Stimulated activated naive CD8-positive, alpha-beta T cell treated with anti-CD3 and anti-CD28 coated beads, Interleukin-15, amount 100 ng/mL, for 72 hours (primary cell): ENCODE data around the gene PCSK7.
A peak's percentile ranks its signal among the peaks of the same experiment; 100 is the strongest.
"Not testable (repeated sequence)": the region's sequence is repeated elsewhere in the genome, so short reads cannot be mapped to it uniquely, and the experiment has no call there.

Experiments
- ATAC-seq: fragments of 150-1000 bp; cut with Tn5 transposase; 2 replicates; pipeline ENCODE4 v1.10.0; 2021; ENCODE audit warnings: mild to moderate bottlenecking, moderate library complexity
- DNase-seq, 2 donors: peaks; one replicate each; pipeline ENCODE4 v3.0.0; 2021 to 2022
- H3K27ac Mint-ChIP-seq, 2 donors: one replicate each; pipeline ENCODE4 v1.8.0; 2022; ENCODE audit warnings: mild to moderate bottlenecking in 2 of 2, mixed read lengths in 2 of 2, moderate library complexity in 2 of 2
- H3K27me3 Mint-ChIP-seq: one replicate; pipeline ENCODE4 v1.8.0; 2022; ENCODE audit warnings: mixed read lengths
- H3K4me1 Mint-ChIP-seq: one replicate; pipeline ENCODE4 v1.8.0; 2022; ENCODE audit warnings: mild to moderate bottlenecking, mixed read lengths
- H3K4me3 Mint-ChIP-seq, 2 donors: one replicate each; pipeline ENCODE4 v1.8.0; 2022; ENCODE audit warnings: mild to moderate bottlenecking in 2 of 2, mixed read lengths in 2 of 2, moderate library complexity in 1 of 2
- H3K9me3 Mint-ChIP-seq, 2 donors: one replicate each; pipeline ENCODE4 v1.8.0; 2022; ENCODE audit warnings: mixed read lengths in 2 of 2

Gene PCSK7

GRCh38 chr11:117222991-117223740 lies 8.7 kb downstream of the PCSK7 start:
- Mint-ChIP-seq H3K4me1 (peaks cover 17% of the 10 kb centered on the region), H3K4me3 (no peak overlapping the region), H3K27me3 (no peaks in the 10 kb centered on the region), H3K9me3 (no peaks in the 10 kb centered on the region), H3K27ac (no peak overlapping the region)
- ATAC-seq (no peak), DNase-seq (no peak)

- Mint-ChIP-seq H3K4me3 (no peak overlapping the region), H3K27ac (peak overlapping the region in 1 of 2 donors; percentile 72), H3K4me1 (peaks cover 7% of the 10 kb centered on the region), H3K9me3 (no peaks in the 10 kb centered on the region), H3K27me3 (no peaks in the 10 kb centered on the region)
- ATAC-seq (no peak), DNase-seq (no peak)
Observed at GRCh38 chr11:117221775-117222517, 9.9 kb downstream of the PCSK7 start.

GRCh38 chr11:117220999-117221774 lies 10.7 kb downstream of the PCSK7 start:
- no peaks in the 10 kb centered on the region for H3K27me3 Mint-ChIP-seq
- H3K9me3 Mint-ChIP-seq, result no peaks in the 10 kb centered on the region
- H3K27ac Mint-ChIP-seq, result peak overlapping the region in 1 of 2 donors; percentile 72
- no peak overlapping the region for H3K4me3 Mint-ChIP-seq
- H3K4me1 Mint-ChIP-seq, result no peaks in the 10 kb centered on the region
- DNase-seq, result no peak
- no peak for ATAC-seq

GRCh38 chr11:117220568-117220967 lies 11.3 kb downstream of the PCSK7 start:
- no peak for ATAC-seq
- no peaks in the 10 kb centered on the region for H3K9me3 Mint-ChIP-seq

GRCh38 chr11:117219995-117220394 lies 11.9 kb downstream of the PCSK7 start:
- no peak for ATAC-seq
- no peak overlapping the region for H3K4me3 Mint-ChIP-seq
- no peak for DNase-seq
- H3K27me3 Mint-ChIP-seq, result no peaks in the 10 kb centered on the region
- H3K9me3 Mint-ChIP-seq, result no peaks in the 10 kb centered on the region
- H3K4me1 Mint-ChIP-seq, result no peaks in the 10 kb centered on the region
- no peak overlapping the region for H3K27ac Mint-ChIP-seq

More at GRCh38 chr11:117220568-117220967, 11.3 kb downstream of the PCSK7 start:
- Mint-ChIP-seq H3K27me3 (no peaks in the 10 kb centered on the region), H3K4me1 (no peaks in the 10 kb centered on the region), H3K4me3 (no peak overlapping the region), H3K27ac (no peak overlapping the region)
- DNase-seq, result no peak

- H3K4me1 Mint-ChIP-seq, result no peaks in the 10 kb centered on the region
- H3K4me3 Mint-ChIP-seq, result no peak overlapping the region
- ATAC-seq, result no peak
- no peak overlapping the region for H3K27ac Mint-ChIP-seq
- H3K9me3 Mint-ChIP-seq, result no peaks in the 10 kb centered on the region
- no peak for DNase-seq
- no peaks in the 10 kb centered on the region for H3K27me3 Mint-ChIP-seq
Observed at GRCh38 chr11:117219455-117219854, 12.4 kb downstream of the PCSK7 start.

GRCh38 chr11:117219001-117219400 lies 12.9 kb downstream of the PCSK7 start:
- no peak for ATAC-seq
- no peak for DNase-seq
- H3K27me3 Mint-ChIP-seq, result no peaks in the 10 kb centered on the region
- H3K27ac Mint-ChIP-seq, result no peak overlapping the region
- no peak overlapping the region for H3K4me3 Mint-ChIP-seq
- no peaks in the 10 kb centered on the region for H3K9me3 Mint-ChIP-seq
- no peaks in the 10 kb centered on the region for H3K4me1 Mint-ChIP-seq

- no peaks in the 10 kb centered on the region for H3K9me3 Mint-ChIP-seq
- no peaks in the 10 kb centered on the region for H3K27me3 Mint-ChIP-seq
- no peak overlapping the region for H3K4me3 Mint-ChIP-seq
- peak overlapping the region; percentile 30 for H3K27ac Mint-ChIP-seq
- H3K4me1 Mint-ChIP-seq, result no peaks in the 10 kb centered on the region
- ATAC-seq, result no peak
- no peak for DNase-seq
Observed at GRCh38 chr11:117218133-117218915, 13.5 kb downstream of the PCSK7 start.

GRCh38 chr11:117217141-117218084 lies 14.5 kb downstream of the PCSK7 start:
- Mint-ChIP-seq H3K9me3 (no peaks in the 10 kb centered on the region), H3K27me3 (no peaks in the 10 kb centered on the region), H3K27ac (peak overlapping the region; percentile 30 to 66), H3K4me1 (no peaks in the 10 kb centered on the region), H3K4me3 (no peak overlapping the region)
- ATAC-seq (no peak), DNase-seq (no peak)

- Mint-ChIP-seq H3K9me3 (no peaks in the 10 kb centered on the region), H3K27me3 (no peaks in the 10 kb centered on the region), H3K4me1 (no peaks in the 10 kb centered on the region), H3K27ac (peak overlapping the region in 1 of 2 donors; percentile 46), H3K4me3 (no peak overlapping the region)
- DNase-seq (no peak), ATAC-seq (no peak)
Observed at GRCh38 chr11:117214404-117215110, 17.3 kb downstream of the PCSK7 start.

- no peaks in the 10 kb centered on the region for H3K27me3 Mint-ChIP-seq
- no peak overlapping the region for H3K27ac Mint-ChIP-seq
- no peaks in the 10 kb centered on the region for H3K9me3 Mint-ChIP-seq
Observed at GRCh38 chr11:117212697-117213355, 19.0 kb downstream of the PCSK7 start.

GRCh38 chr11:117210620-117211019 lies 21.3 kb downstream of the PCSK7 start:
- DNase-seq (no peak), ATAC-seq (no peak)
- Mint-ChIP-seq H3K27ac (no peak overlapping the region), H3K4me1 (no peaks in the 10 kb centered on the region), H3K4me3 (no peak overlapping the region), H3K27me3 (no peaks in the 10 kb centered on the region), H3K9me3 (no peaks in the 10 kb centered on the region)

More at GRCh38 chr11:117212697-117213355, 19.0 kb downstream of the PCSK7 start:
- ATAC-seq (no peak), DNase-seq (no peak)
- no peak overlapping the region for H3K4me3 Mint-ChIP-seq
- H3K4me1 Mint-ChIP-seq, result no peaks in the 10 kb centered on the region

GRCh38 chr11:117209351-117210125 lies 22.3 kb downstream of the PCSK7 start:
- H3K27ac Mint-ChIP-seq, DNase-seq, H3K4me1 Mint-ChIP-seq, H3K4me3 Mint-ChIP-seq, ATAC-seq, H3K9me3 Mint-ChIP-seq, H3K27me3 Mint-ChIP-seq: not testable (repeated sequence)
